Glutamatergic neuron (in vitro differentiated cells): ENCODE data around the gene RHOD. TPM values are rescaled to one million over a fixed set of nuclear protein-coding genes. Genes with fewer than 3 reads are reported as not detected.

Experiments
- DNase-seq: peaks from one replicate; pipeline ENCODE4 v3.0.0; 2022
- H3K27ac Mint-ChIP-seq: one replicate; pipeline ENCODE4 v1.8.0; 2020; ENCODE audit warnings: mild to moderate bottlenecking, mixed read lengths, inconsistent platforms; ENCODE audit not compliant: unreplicated experiment
- H3K27me3 Mint-ChIP-seq: one replicate; pipeline ENCODE4 v1.8.0; 2020; ENCODE audit warnings: mild to moderate bottlenecking, moderate library complexity, mixed read lengths, inconsistent platforms; ENCODE audit not compliant: unreplicated experiment
- H3K36me3 Mint-ChIP-seq: one replicate; pipeline ENCODE4 v1.8.0; 2020; ENCODE audit warnings: mild to moderate bottlenecking, mixed read lengths, inconsistent platforms; ENCODE audit not compliant: unreplicated experiment
- H3K4me1 Mint-ChIP-seq: one replicate; pipeline ENCODE4 v1.8.0; 2020; ENCODE audit warnings: mild to moderate bottlenecking, low read depth, mixed read lengths, inconsistent platforms; ENCODE audit not compliant: unreplicated experiment
- H3K4me3 Mint-ChIP-seq: one replicate; pipeline ENCODE4 v1.8.0; 2020; ENCODE audit warnings: mild to moderate bottlenecking, mixed read lengths, inconsistent platforms; ENCODE audit not compliant: unreplicated experiment
- H3K9me3 Mint-ChIP-seq: one replicate; pipeline ENCODE4 v1.8.0; 2020; ENCODE audit warnings: mild to moderate bottlenecking, moderate library complexity, mixed read lengths, inconsistent platforms; ENCODE audit not compliant: unreplicated experiment
- CTCF ChIP-seq: fragments of 200-600 bp; sonication (generic); IDR thresholded peaks from one replicate; pipeline ENCODE4 v1.5.0; 2021; ENCODE audit not compliant: partially characterized antibody, unreplicated experiment
- total RNA-seq: library from RNA; stranded (reverse); fragmentation: NEBNext Ultra II Directional; extraction: Animal tissue kit (Norgen Biotek cat#: 25700); gene quantifications from one replicate; pipeline ENCODE4 v1.2.1, GENCODE V29; 2021; ENCODE audit not compliant: unreplicated experiment

The RHOD gene
- total RNA-seq, 1 donor from 2014 or later: not detected

DNA sequence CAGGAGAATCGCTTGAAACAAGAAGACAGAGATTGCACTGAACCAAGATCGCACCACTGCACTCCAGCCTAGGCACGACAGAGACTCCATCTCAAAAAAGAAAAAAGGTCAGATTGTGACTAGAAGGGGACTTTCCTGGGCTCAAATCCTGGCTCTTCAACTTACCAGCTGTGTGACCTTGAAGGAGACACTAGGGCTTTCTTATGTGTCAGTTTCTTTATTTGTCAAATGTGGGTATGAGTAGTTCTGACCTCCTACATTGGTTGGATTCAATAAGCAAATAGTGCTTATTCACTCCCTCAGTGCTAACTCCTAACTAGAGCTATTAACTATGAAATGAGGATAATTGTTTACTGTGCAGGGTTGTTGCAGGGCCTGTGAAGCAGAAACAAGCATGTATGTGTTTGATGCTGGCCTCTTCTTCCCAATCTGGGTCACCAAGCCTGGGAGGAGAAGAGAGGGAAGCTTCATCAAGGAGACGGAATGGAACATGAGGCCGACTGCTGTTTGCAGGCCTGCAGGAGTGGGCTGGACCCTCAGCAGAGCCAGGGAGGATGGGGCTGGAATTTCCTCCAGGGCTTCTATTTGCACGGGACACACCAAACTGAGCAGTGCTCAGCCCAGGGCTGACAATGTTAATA lies 22.5 kb downstream of the RHOD start:
- Mint-ChIP-seq H3K27me3 (peaks cover 7% of the 10 kb centered on the region), H3K27ac (no peak overlapping the region), H3K4me1 (peaks cover 3% of the 10 kb centered on the region), H3K36me3 (no peaks in the 10 kb centered on the region), H3K4me3 (no peak overlapping the region), H3K9me3 (no peaks in the 10 kb centered on the region)
- DNase-seq: no peak
- TF ChIP-seq CTCF: no peak

DNA sequence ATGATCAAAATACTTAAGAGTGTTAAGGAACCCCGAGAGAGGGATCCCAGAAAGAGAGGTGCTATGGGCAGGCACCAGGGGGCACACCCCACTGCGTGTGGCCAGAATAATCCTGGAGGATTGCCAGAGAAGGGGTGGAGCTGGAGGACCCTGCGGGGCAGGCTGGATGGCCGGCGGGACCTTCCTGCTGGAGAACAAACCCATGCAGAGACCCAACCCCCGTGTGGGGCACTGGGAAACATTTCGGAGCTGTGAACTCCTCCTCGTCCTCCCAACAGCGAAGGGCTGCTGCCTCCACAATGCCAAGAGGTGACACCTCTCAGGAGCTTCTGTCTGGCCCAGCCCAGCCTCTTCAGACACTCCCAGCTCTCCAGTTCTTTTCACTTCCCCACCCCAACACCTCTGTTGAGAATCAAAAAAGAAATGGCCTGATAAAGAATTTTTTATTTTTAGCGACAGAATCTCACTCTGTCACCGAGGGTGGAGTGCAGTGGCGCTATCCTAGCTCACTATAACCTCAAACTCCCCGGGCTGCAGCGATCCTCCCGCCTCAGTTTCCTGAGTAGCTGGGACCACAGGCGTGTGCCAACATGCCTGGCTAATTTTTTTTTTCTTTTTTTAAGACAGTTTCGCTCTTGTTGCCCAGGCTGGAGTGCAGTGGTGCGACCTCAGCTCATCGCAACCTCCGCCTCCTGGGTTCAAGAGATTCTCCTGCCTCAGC lies 25.6 kb downstream of the RHOD start:
- Mint-ChIP-seq H3K4me3 (no peak overlapping the region), H3K9me3 (no peaks in the 10 kb centered on the region), H3K36me3 (no peaks in the 10 kb centered on the region), H3K4me1 (peaks cover 3% of the 10 kb centered on the region), H3K27ac (no peak overlapping the region), H3K27me3 (peaks cover 2% of the 10 kb centered on the region)
- no peak for TF ChIP-seq CTCF
- no peak for DNase-seq

DNA sequence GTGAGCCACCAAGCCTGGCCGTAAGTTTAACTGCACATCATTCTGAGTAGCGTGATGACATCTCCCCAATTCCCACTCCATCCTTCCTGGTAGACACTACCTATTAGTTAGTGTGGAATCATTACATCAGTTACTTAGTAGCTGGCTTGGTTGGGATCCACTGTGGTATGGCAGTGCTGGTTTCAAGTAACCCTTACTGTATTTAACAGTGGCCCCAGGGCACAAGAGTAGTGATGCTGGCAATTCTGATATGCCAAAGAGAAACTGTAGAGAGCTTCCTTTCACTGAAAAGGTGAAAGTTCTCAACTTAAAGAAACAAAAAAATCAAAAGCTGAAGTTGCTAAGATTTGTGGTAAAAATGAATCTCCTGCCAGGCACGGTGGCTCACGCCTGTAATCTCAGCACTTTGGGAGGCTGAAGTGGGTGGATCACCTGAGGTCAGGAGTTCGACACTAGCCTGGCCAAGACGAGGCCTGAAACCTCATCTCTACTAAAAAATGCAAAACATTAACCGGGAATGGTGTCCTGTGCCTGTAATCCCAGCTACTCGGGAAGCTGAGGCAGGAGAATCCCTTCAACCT lies 27.2 kb downstream of the RHOD start:
- no peak for DNase-seq
- no peaks in the 10 kb centered on the region for H3K36me3 Mint-ChIP-seq
- no peak overlapping the region for H3K4me3 Mint-ChIP-seq
- peaks cover 3% of the 10 kb centered on the region for H3K4me1 Mint-ChIP-seq
- TF ChIP-seq CTCF: no peak
- H3K27ac Mint-ChIP-seq: no peak overlapping the region
- H3K9me3 Mint-ChIP-seq: no peaks in the 10 kb centered on the region
- peaks cover 2% of the 10 kb centered on the region for H3K27me3 Mint-ChIP-seq

- Mint-ChIP-seq H3K27me3 (peaks cover 2% of the 10 kb centered on the region), H3K36me3 (no peaks in the 10 kb centered on the region), H3K4me1 (peaks cover 3% of the 10 kb centered on the region), H3K9me3 (no peaks in the 10 kb centered on the region), H3K27ac (no peak overlapping the region), H3K4me3 (no peak overlapping the region)
- DNase-seq: no peak
- TF ChIP-seq CTCF: no peak
These were observed 29.0 kb downstream of the RHOD start for GRCh38 chr11:67085617-67086016.

GRCh38 chr11:67090717-67091116 lies 34.1 kb downstream of the RHOD start:
- no peaks in the 10 kb centered on the region for H3K27me3 Mint-ChIP-seq
- DNase-seq: no peak
- no peaks in the 10 kb centered on the region for H3K36me3 Mint-ChIP-seq
- TF ChIP-seq CTCF: no peak
- no peaks in the 10 kb centered on the region for H3K4me1 Mint-ChIP-seq
- H3K27ac Mint-ChIP-seq: no peak overlapping the region
- H3K4me3 Mint-ChIP-seq: no peak overlapping the region
- no peaks in the 10 kb centered on the region for H3K9me3 Mint-ChIP-seq
